AG09319 (cell line): ENCODE data around the gene DECR2.

Experiments used
- DNase-seq: peaks from one replicate; pipeline ENCODE4 v3.0.0-alpha.2; 2010; ENCODE audit warnings: low read depth; ENCODE audit errors: extremely low read depth
- TF ChIP-seq, protein P1 (sequence below): IDR thresholded peaks from 2 replicates; pipeline ENCODE4 v1.5.1; 2011; ENCODE audit warnings: low read depth, mild to moderate bottlenecking, inconsistent platforms, low read length, moderate library complexity

DECR2 gene

DNA sequence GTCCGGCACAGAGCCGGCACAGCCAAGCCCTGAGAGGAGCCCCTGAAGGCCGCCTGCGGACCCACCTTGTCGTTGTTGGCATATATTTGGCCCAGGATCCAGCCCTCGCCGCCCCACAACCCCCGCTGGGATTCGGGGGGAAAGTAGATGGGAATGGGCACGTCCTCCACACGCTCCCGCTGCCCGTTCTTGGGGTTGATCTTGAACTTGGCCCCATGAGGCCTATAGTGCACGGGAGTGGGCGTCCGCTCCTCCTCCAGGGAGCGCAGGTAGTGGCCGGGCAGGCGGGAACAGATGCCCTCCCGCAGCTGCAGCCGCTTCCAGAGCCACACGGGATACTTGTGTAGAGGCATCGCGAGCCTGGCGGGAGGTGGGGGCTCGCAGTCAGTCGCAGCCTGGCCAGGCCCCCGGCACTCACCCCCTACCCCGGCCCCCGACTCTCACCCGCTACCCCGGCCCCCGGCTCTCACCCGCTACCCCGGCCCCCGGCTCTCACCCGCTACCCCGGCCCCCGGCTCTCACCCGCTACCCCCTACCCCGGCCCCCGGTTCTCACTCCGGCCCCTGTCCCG is 31.7 kb upstream of the DECR2 start:
- no peak for DNase-seq

DNA sequence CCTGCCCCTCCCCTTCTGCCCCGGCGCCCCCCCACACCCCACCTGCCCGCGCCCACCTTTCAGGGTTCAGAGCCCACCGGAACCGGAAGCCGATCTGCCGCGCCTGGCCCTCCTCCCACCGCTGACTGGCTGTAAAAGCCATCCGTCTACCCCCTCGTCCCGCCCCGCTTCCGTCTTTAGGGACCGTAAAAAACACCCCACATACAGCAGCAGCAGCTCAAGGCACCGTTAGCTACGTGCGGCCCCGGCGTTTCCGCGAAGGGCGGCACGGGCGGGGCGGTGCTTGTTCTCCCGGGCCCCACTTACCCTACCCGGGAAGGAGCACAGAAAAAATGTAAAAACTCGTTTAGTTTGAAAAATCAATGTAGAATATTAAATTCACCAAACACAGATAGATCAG is 31.2 kb upstream of the DECR2 start, which contains the start of gene MRPL28:
Gene MRPL28 (minus strand): TSS at position 96 of the 400 bp plus-strand sequence. CDS start 320 bp downstream, outside the sequence.
- TF ChIP-seq, protein P1, sequence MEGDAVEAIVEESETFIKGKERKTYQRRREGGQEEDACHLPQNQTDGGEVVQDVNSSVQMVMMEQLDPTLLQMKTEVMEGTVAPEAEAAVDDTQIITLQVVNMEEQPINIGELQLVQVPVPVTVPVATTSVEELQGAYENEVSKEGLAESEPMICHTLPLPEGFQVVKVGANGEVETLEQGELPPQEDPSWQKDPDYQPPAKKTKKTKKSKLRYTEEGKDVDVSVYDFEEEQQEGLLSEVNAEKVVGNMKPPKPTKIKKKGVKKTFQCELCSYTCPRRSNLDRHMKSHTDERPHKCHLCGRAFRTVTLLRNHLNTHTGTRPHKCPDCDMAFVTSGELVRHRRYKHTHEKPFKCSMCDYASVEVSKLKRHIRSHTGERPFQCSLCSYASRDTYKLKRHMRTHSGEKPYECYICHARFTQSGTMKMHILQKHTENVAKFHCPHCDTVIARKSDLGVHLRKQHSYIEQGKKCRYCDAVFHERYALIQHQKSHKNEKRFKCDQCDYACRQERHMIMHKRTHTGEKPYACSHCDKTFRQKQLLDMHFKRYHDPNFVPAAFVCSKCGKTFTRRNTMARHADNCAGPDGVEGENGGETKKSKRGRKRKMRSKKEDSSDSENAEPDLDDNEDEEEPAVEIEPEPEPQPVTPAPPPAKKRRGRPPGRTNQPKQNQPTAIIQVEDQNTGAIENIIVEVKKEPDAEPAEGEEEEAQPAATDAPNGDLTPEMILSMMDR = no peak
- peak; percentile 92 for DNase-seq

More for the DNA sequence above, 31.7 kb upstream of the DECR2 start:
- TF ChIP-seq, protein P1 = no peak

DNA sequence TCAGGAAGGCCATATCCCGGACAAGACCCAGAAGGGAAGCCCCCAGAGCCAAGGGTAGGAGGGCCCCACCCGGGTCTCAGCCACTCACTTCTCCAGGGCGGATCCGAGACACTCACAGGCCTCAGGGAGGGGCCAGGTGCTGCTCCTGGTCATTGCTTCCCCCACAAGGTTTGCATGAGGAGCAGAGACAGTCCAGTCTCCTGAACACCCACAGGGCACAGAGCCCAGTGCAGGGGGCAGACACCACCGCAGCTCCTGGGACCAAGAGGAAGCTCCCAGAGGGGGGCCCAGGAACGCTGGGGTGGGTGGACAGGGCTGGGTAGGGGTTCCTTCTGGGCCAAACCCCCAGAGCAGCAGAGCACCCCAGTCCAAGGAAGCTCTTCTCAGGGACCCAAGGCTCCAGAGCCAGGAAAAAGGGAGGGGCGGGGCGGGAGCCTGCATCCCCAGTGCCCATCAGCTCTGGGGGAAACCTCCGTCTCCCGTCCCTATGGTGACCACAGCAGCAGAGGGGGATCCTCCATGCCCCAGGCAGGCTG is 30.6 kb upstream of the DECR2 start:
- no peak for DNase-seq
- TF ChIP-seq, protein P1 = no peak

DNA sequence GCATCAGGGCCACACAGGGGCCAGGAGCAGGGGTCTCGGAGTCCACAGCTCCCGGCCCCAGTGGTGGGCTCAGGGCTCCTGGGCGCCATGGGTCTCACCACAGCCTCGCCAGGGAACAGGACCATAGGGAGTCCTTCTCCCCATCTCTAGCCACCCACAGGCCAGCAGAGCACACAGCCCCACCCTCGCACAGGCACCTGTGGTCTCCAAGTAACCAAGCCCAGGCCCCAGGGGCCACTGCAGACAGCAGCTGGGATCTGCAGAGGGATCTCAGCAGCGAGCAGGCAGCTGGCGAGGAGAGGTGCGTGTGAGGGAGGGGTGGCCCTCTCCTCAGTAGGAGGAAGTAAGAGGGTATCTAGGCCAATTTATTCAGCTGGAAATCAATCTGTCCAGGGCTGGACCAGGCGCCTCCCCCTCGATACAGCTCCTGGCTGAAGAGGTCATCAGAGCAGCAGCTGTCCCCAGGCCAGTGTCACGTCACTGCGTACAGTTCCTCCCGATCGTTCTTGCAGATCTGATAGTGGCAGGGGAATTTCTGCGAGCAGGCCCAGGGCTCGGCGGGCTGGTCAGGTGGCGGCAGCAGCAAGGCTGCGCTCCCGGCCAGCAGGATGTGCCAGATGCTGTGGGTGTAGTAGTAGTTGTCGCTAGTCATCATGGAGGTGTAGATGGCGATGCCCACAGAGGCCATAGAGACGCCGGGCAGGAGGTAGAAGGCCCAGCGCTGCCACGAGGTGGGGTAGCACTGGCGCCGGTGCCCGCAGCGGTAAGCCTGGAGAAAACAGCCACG is 30.0 kb upstream of the DECR2 start:
- TF ChIP-seq, protein P1 = no peak
- no peak for DNase-seq

DNA sequence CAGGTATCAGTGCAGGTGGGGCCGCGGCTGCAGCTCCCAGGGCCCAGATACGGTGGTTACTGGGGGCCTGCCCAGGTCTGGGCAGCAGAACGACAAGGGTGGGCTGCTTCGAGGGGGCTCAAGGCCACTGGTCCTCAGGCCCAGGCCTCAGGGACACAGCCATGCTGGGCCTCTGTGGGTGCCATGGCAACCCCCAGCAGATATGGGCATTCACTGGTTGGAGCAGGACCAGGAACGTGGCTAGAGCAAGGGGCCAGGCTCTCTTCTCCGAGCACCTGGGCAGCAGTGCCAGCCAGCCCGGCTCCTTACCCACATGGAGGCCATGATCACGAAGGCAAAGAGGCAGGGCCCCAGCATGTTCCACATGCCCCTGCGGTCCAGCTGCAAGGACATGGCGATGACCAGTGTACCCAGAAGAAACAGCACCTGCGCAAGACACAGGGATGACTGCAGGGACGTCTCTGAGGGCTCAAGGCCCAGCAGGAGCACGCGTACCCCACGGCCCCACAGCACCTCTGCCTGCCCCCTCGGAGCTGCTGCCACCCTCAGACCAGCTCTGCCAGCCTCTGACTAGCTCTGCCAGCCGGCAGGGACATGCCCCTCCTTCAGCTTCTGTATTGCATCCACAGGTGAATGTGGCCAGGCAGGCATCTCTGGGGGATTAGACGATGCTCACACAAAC is 29.2 kb upstream of the DECR2 start:
- TF ChIP-seq, protein P1 = no peak
- DNase-seq = no peak

DNA sequence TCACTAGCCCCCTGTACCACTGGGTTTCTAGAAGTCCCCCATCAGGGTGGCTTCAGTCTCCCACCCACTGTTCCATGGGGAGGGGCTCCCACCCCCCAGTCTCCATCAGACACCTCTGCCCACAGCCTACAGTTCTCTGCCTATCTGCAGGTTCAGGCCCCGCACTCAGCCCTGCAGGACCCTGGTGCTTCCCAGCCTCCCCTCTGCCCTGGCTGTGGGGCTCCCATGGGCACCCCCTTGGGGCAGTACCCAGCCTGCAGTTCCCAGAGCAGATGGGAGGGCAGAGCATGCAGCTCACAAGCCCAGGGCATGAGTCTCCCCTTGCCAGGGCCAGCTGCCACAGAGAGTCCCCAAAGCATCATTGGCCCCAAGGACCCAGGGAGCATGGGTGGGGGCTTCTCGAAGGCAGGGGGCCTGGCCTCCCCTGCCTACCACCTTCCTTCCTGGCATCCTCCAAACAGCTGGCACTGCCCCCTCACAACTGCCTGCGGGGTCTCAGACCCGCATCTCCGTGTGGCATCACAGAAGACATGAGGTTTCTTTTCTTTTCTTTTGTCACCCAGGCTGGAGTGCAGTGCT is 28.6 kb upstream of the DECR2 start:
- TF ChIP-seq, protein P1 = no peak
- no peak for DNase-seq
